WI38 (cell line): ENCODE data around the gene RPA3.

ENCODE experiments used
- H3K4me3 ChIP-seq: 2 replicates; pipeline ENCODE4 v1.5.1; 2011; ENCODE audit warnings: low read depth, mild to moderate bottlenecking, control low read depth, low read length
- CTCF ChIP-seq: IDR thresholded peaks from 2 replicates; pipeline ENCODE4 v1.5.1; 2012; ENCODE audit warnings: low read depth, mild to moderate bottlenecking, control low read depth, low read length

The RPA3 gene

GRCh38 chr7:7702826-7703225, 15.6 kb downstream of the RPA3 start:
- H3K4me3 ChIP-seq: no peak overlapping the region
- TF ChIP-seq CTCF: no peak

GRCh38 chr7:7701527-7701926, 16.9 kb downstream of the RPA3 start:
- H3K4me3 ChIP-seq: no peak overlapping the region

GRCh38 chr7:7699970-7700369, 18.4 kb downstream of the RPA3 start:
- H3K4me3 ChIP-seq: no peak overlapping the region
- no peak for TF ChIP-seq CTCF

More at GRCh38 chr7:7701527-7701926, 16.9 kb downstream of the RPA3 start:
- TF ChIP-seq CTCF: no peak

- H3K4me3 ChIP-seq: peak overlapping the region; percentile 17
- TF ChIP-seq CTCF: no peak
Observed at GRCh38 chr7:7699380-7699779, 19.0 kb downstream of the RPA3 start.

- no peak overlapping the region for H3K4me3 ChIP-seq
- TF ChIP-seq CTCF: no peak
Observed at GRCh38 chr7:7698930-7699329, 19.5 kb downstream of the RPA3 start.

GRCh38 chr7:7696458-7697119, 21.8 kb downstream of the RPA3 start:
- no peak for TF ChIP-seq CTCF
- no peak overlapping the region; the same call in 1 of the 2 replicates for H3K4me3 ChIP-seq

- H3K4me3 ChIP-seq: no peak overlapping the region
- no peak for TF ChIP-seq CTCF
Observed at GRCh38 chr7:7695111-7695817, 23.1 kb downstream of the RPA3 start.
